HepG2 (cell line): ENCODE measurements around the gene CD248. TPM values are rescaled to one million over a fixed set of nuclear protein-coding genes. Genes with fewer than 3 reads are reported as not detected.
A peak's percentile ranks its signal among the peaks of the same experiment; 100 is the strongest.

Source experiments
- ATAC-seq: fragments of 200-7000 bp; cut with Tn5 transposase; 3 replicates; pipeline ENCODE4 v1.9.1; 2020; ENCODE audit warnings: mild to moderate bottlenecking, moderate library complexity
- BruUV-seq: library from RNA; stranded (reverse); fragments of 400-500 nt; replicated peaks from 2 replicates; lab custom pipeline; 2021; lab: Mats Ljungman, UMichigan
- CTCF ChIA-PET: fragments of 300-600 bp; formaldehyde crosslinking; extraction: SDS; loops from one replicate; lab custom pipeline; 2021; ENCODE audit warnings: low total read pairs, inconsistent platforms, low intra/inter-chr PET ratio; lab: Yijun Ruan, JAX
- POLR2A ChIA-PET: fragments of 350-600 bp; sonication (Branson Sonifier 250); formaldehyde crosslinking; loops from one replicate; lab custom pipeline; 2020; ENCODE audit warnings: antibody characterized with exemption, inconsistent platforms; lab: Yijun Ruan, JAX
- DNase-seq: peaks from one replicate; pipeline ENCODE4 v3.0.0-alpha.2; 2015; ENCODE audit warnings: low spot score
- FAIRE-seq: peaks from 3 replicates; lab custom pipeline; 2011; peaks lifted over from hg19 to GRCh38; lab: Jason Lieb, UNC
- H2AFZ ChIP-seq: one replicate; pipeline ENCODE4 v1.6.1; 2011; ENCODE audit warnings: low read length, inconsistent platforms
- H3K27ac ChIP-seq: fragments of 300-600 bp; 3 replicates; pipeline ENCODE4 v1.8.0; 2011; ENCODE audit warnings: mixed run types, mild to moderate bottlenecking, mixed read lengths, low read length, inconsistent platforms; ENCODE audit not compliant: insufficient read depth; ENCODE audit errors: extremely low read length
- H3K27me3 ChIP-seq, 2 experiments: fragments of 200-600 bp in 1 of 2; 2 replicates in 1 of 2; 3 replicates in 1 of 2; pipeline versions ENCODE4 v1.6.0 to v1.8.0; 2011; ENCODE audit warnings: low read length in 2 of 2, mild to moderate bottlenecking in 2 of 2, moderate library complexity in 2 of 2, inconsistent platforms in 1 of 2; ENCODE audit not compliant: insufficient read depth in 2 of 2, control insufficient read depth in 1 of 2
- H3K36me3 ChIP-seq, 2 experiments: fragments of 200-600 bp in 1 of 2; replicated peaks in 1 of 2; 2 replicates in 1 of 2; 3 replicates in 1 of 2; pipeline versions ENCODE4 v1.5.1 to v1.8.0; 2011; ENCODE audit warnings: low read length in 2 of 2, inconsistent platforms in 1 of 2; ENCODE audit not compliant: insufficient read depth in 2 of 2, control insufficient read depth in 1 of 2
- H3K4me1 ChIP-seq: 2 replicates; pipeline ENCODE4 v1.5.1; 2012; ENCODE audit warnings: low read length, inconsistent platforms; ENCODE audit not compliant: insufficient read depth
- H3K4me2 ChIP-seq: 2 replicates; pipeline ENCODE4 v1.6.0; 2011; ENCODE audit warnings: low read depth, low read length, inconsistent platforms
- H3K4me3 ChIP-seq, 3 experiments: fragments of 200-600 bp in 1 of 3; sonication (generic), shearing (Covaris generic) in 1 of 3; replicated peaks in 1 of 3; 2 replicates each; pipeline ENCODE4 v1.5.1; 2011 to 2016; ENCODE audit warnings: low read length in 3 of 3, inconsistent platforms in 2 of 3, low read depth in 2 of 3, mild to moderate bottlenecking in 2 of 3, control low read depth in 1 of 3, mixed read lengths in 1 of 3; ENCODE audit not compliant: insufficient read depth in 1 of 3
- H3K79me2 ChIP-seq: one replicate; pipeline ENCODE4 v1.6.1; 2011; ENCODE audit warnings: low read length, inconsistent platforms; ENCODE audit not compliant: insufficient read depth
- H3K9ac ChIP-seq: 2 replicates; pipeline ENCODE4 v1.6.0; 2011; ENCODE audit warnings: mild to moderate bottlenecking, low read depth, low read length, inconsistent platforms; ENCODE audit not compliant: insufficient read depth
- H3K9me3 ChIP-seq: 2 replicates; pipeline ENCODE4 v1.5.1; 2012; ENCODE audit warnings: mild to moderate bottlenecking, low read length
- H4K20me1 ChIP-seq: 2 replicates; pipeline ENCODE4 v1.6.0; 2011; ENCODE audit warnings: inconsistent platforms, mild to moderate bottlenecking, low read length, moderate library complexity; ENCODE audit not compliant: insufficient read depth
- ARHGAP35 ChIP-seq: sonication (generic); formaldehyde crosslinking; IDR thresholded peaks from 2 replicates; pipeline ENCODE4 v1.9.0; 2022; ENCODE audit warnings: mild to moderate bottlenecking, inconsistent platforms, moderate library complexity, missing genetic modification reagents, borderline replicate concordance
- CHD4 ChIP-seq: fragments of 200-600 bp; sonication (generic); IDR thresholded peaks from 2 replicates; pipeline ENCODE4 v1.7.0; 2017; ENCODE audit warnings: mild to moderate bottlenecking, low read length, borderline replicate concordance
- FIP1L1 ChIP-seq: fragments of 200-400 bp; formaldehyde crosslinking; IDR thresholded peaks from 2 replicates; pipeline ENCODE4 v1.6.1; 2018; ENCODE audit warnings: low read depth, mild to moderate bottlenecking, low read length, moderate library complexity, borderline replicate concordance; ENCODE audit not compliant: insufficient read depth
- ZBTB3 ChIP-seq: sonication (generic); formaldehyde crosslinking; IDR thresholded peaks from 2 replicates; pipeline ENCODE4 v1.4.0; 2020; ENCODE audit warnings: low read depth, mild to moderate bottlenecking, moderate library complexity, missing genetic modification reagents, borderline replicate concordance
- ZBTB38 ChIP-seq: sonication (generic); formaldehyde crosslinking; IDR thresholded peaks from 2 replicates; pipeline ENCODE4 v1.5.1; 2020; ENCODE audit warnings: mild to moderate bottlenecking, missing genetic modification reagents
- ZC3H4 ChIP-seq: sonication (generic); formaldehyde crosslinking; IDR thresholded peaks from 2 replicates; pipeline ENCODE4 v1.4.0; 2020; ENCODE audit warnings: missing genetic modification reagents, borderline replicate concordance
- ZMYM2 ChIP-seq: sonication (generic); formaldehyde crosslinking; IDR thresholded peaks from 2 replicates; pipeline ENCODE4 v1.8.0; 2022; ENCODE audit warnings: mild to moderate bottlenecking, missing genetic modification reagents
- ZNF670 ChIP-seq: sonication (generic); formaldehyde crosslinking; IDR thresholded peaks from 2 replicates; pipeline ENCODE4 v1.8.0; 2022; ENCODE audit warnings: mild to moderate bottlenecking, missing genetic modification reagents, borderline replicate concordance
- ZSCAN31 ChIP-seq: sonication (generic); formaldehyde crosslinking; IDR thresholded peaks from 2 replicates; pipeline ENCODE4 v1.5.0; 2020; ENCODE audit warnings: low read depth, mild to moderate bottlenecking, missing genetic modification reagents
- WGBS: methylation state at CpG from one replicate; pipeline ENCODE4 v1.1.6; 2017; ENCODE audit warnings: low lambda C conversion rate; 5-methylcytosine and 5-hydroxymethylcytosine counted together
- in situ Hi-C: cut with HindIII; loops from 2 replicates; pipeline ENCODE4 v1.10.0; 2017; ENCODE audit warnings: low pct_unique_long_range_greater_than_20kb; ENCODE audit not compliant: extremely low pct_ligation_motif_present
- intact Hi-C: fragments of 100-400 bp; cut with micrococcal nuclease; formaldehyde crosslinking; loops from one replicate; pipeline ENCODE4 v1.10.0; 2022; ENCODE audit not compliant: unreplicated experiment
- polyA plus RNA-seq, 8 experiments: library from polyadenylated mRNA; depleted of rRNA in 3 of 8; stranded (reverse) in 7 of 8; unstranded in 1 of 8; fragments of >200 nt; fragmentation: Illumina TruSeq in 4 of 8; extraction: Trizol in 4 of 8; gene quantifications; 2 replicates each; pipeline versions ENCODE4 v1.2.1 to v1.2.3, GENCODE V29; 2011 to 2016; ENCODE audit warnings: low read depth in 4 of 8, missing spikeins in 1 of 8, mixed read lengths in 1 of 8; ENCODE audit not compliant: insufficient read depth in 1 of 8
- total RNA-seq, 5 experiments: library from RNA; depleted of rRNA; stranded (reverse); fragments of >200 nt; fragmentation: Illumina TruSeq; extraction: Trizol; gene quantifications; 2 replicates each; pipeline ENCODE4 v1.2.3, GENCODE V29; 2016; ENCODE audit warnings: low read depth in 1 of 5
- TF ChIP-seq, protein P1 (sequence below): sonication (generic); formaldehyde crosslinking; IDR thresholded peaks from 2 replicates; pipeline ENCODE4 v1.5.1; 2020; ENCODE audit warnings: mild to moderate bottlenecking, missing genetic modification reagents, borderline replicate concordance
- TF ChIP-seq, protein P2 (sequence below): sonication (generic); formaldehyde crosslinking; IDR thresholded peaks from 2 replicates; pipeline ENCODE4 v1.5.0; 2020; ENCODE audit warnings: missing genetic modification reagents, mild to moderate bottlenecking, borderline replicate concordance
- TF ChIP-seq, protein P3 (sequence below): sonication (generic); formaldehyde crosslinking; IDR thresholded peaks from 2 replicates; pipeline ENCODE4 v1.5.1; 2020; ENCODE audit warnings: mild to moderate bottlenecking, missing genetic modification reagents, moderate library complexity

CD248 gene
- total and polyA plus RNA-seq, 2 of the 13 experiments (the other 11 are each of a cell fraction or from before 2014, with no cell fraction given), result 0.25 to 0.35 TPM

DNA sequence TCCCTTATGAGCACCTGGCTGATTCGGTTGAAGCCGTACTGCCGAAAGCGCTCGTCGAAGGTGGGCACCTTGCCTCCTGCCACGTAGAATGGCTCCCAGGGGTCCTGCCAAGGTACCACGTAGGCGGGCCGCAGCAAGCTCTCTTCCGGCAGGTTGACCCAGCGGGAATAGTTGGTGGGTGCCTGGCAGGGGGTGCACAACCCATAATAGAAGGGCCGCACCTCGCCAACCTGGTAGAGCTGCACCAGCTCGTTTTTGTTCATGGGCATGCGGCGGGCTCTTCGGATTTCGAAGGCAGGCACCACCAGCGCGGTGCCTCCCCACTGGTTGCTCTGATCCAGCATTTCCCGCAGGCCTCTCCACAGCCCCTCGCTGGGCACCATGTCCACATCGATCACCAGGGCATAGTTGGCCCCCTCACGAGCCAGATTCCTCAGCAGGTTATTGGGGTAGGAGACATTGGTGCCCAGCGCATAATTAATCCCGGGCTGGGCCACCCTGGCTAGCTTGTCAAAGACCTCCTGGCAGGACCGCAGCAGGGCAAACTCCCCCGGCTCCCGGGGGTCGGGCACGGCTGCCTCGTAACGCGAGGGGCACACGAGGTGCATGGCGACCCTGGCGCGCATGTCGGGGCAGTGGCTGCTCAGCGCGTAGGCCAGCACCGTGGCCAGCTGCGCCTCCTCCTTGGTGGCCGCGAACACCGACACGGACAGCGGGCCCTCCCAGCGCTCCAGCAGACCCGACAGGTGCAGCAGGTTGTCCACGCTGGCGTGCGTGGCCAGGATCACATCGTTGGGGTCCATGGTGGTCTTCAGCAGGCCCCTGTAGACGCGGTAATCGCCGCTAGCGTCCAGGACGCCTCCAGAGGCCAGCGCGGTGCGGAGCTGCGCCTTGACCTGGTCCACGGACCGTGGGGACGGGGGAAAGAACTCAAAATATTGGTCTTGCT, 29.9 kb upstream of the CD248 start (continued):
- TF ChIP-seq, protein P1, sequence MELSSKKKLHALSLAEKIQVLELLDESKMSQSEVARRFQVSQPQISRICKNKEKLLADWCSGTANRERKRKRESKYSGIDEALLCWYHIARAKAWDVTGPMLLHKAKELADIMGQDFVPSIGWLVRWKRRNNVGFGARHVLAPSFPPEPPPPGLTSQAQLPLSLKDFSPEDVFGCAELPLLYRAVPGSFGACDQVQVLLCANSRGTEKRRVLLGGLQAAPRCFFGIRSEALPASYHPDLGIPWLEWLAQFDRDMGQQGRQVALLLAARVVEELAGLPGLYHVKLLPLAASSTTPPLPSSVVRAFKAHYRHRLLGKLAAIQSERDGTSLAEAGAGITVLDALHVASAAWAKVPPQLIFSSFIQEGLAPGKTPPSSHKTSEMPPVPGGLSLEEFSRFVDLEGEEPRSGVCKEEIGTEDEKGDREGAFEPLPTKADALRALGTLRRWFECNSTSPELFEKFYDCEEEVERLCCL (CRISPR knock-in tag), result no peak
- TF ChIP-seq ZNF670 (CRISPR knock-in tag), result 0 out of 2 replicates have a peak, but pooled peaks have one; percentile 48
- peak; percentile 83; the same call in 1 of the 2 replicates for TF ChIP-seq ARHGAP35 (CRISPR knock-in tag)
- TF ChIP-seq, all 625 proteins: peak for 101

DNA sequence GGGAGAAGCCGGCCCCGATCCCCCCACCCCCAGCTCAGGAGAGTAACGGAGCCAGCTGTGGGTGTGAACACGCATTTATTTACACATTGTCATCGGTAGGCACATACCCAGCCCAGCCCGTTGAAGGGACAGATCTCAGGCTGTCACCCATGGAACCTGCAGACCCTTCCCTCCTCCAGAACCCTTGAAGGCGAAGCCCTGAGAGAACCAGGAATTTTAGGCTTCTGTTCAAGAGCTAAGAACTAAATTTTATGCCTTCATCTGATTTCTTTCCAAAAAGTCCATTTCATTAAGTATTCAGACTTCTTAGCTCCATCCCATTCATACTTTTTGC, 28.4 kb upstream of the CD248 start:
- Histone ChIP-seq H3K27me3 (no peaks in the 10 kb centered on the region; a peak in 1 of 5 replicates), H3K9me3 (no peaks in the 10 kb centered on the region), H3K36me3 (peaks cover 14 to 18% of the 10 kb centered on the region in 2 experiments; a peak in 4 of 5 replicates), H3K9ac (peak overlapping the region; percentile 94), H3K27ac (peak overlapping the region; percentile 86), H3K4me1 (peaks cover 55% of the 10 kb centered on the region), H3K4me3 (peak overlapping the region; percentile 62 to 93 (median 90)), H4K20me1 (no peaks in the 10 kb centered on the region), H2AFZ (no peak overlapping the region), H3K4me2 (peak overlapping the region; percentile 95), H3K79me2 (peaks cover 42% of the 10 kb centered on the region)
- ChIA-PET POLR2A (interaction anchor here (0.9 to 2.1 kb wide), 3 partner anchors 9 to 121 kb away, joined by 3 to 8 read pairs (median 4); partner anchors contain the start of gene RIN1), CTCF (no interaction called here)
- ATAC-seq (peak; percentile 11), DNase-seq (no peak), FAIRE-seq (no peak)
- in situ Hi-C loops (no loop called here), intact Hi-C loops (no loop called here)
- no TSS peak for BruUV-seq
- WGBS, result 5% methylated on average over 5 of the region's 7 CpGs
- TF ChIP-seq, protein P2, sequence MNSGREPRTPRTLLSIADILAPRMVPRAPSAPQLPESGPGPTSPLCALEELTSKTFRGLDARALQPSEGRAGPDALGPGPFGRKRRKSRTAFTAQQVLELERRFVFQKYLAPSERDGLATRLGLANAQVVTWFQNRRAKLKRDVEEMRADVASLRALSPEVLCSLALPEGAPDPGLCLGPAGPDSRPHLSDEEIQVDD (CRISPR knock-in tag), result no peak
- TF ChIP-seq ZSCAN31 (no peak), ZBTB38 (0 out of 2 replicates have a peak, but pooled peaks have one; percentile 7), ZMYM2 (CRISPR knock-in tag) (no peak), ZBTB3 (CRISPR knock-in tag) (no peak), FIP1L1 (no peak), ZC3H4 (CRISPR knock-in tag) (no peak), CHD4 (no peak)
- TF ChIP-seq, protein P3, sequence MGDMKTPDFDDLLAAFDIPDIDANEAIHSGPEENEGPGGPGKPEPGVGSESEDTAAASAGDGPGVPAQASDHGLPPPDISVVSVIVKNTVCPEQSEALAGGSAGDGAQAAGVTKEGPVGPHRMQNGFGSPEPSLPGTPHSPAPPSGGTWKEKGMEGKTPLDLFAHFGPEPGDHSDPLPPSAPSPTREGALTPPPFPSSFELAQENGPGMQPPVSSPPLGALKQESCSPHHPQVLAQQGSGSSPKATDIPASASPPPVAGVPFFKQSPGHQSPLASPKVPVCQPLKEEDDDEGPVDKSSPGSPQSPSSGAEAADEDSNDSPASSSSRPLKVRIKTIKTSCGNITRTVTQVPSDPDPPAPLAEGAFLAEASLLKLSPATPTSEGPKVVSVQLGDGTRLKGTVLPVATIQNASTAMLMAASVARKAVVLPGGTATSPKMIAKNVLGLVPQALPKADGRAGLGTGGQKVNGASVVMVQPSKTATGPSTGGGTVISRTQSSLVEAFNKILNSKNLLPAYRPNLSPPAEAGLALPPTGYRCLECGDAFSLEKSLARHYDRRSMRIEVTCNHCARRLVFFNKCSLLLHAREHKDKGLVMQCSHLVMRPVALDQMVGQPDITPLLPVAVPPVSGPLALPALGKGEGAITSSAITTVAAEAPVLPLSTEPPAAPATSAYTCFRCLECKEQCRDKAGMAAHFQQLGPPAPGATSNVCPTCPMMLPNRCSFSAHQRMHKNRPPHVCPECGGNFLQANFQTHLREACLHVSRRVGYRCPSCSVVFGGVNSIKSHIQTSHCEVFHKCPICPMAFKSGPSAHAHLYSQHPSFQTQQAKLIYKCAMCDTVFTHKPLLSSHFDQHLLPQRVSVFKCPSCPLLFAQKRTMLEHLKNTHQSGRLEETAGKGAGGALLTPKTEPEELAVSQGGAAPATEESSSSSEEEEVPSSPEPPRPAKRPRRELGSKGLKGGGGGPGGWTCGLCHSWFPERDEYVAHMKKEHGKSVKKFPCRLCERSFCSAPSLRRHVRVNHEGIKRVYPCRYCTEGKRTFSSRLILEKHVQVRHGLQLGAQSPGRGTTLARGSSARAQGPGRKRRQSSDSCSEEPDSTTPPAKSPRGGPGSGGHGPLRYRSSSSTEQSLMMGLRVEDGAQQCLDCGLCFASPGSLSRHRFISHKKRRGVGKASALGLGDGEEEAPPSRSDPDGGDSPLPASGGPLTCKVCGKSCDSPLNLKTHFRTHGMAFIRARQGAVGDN (CRISPR knock-in tag), result peak; percentile 57; the same call in 1 of the 2 replicates
